H1 (cell line): ENCODE data around the gene CENPB. TPM values are rescaled to one million over a fixed set of nuclear protein-coding genes. Genes with fewer than 3 reads are reported as not detected.
A peak's percentile ranks its signal among the peaks of the same experiment; 100 is the strongest.

Experiments
- CTCF ChIA-PET: fragments of 300-600 bp; sonication (Branson Sonifier 250); formaldehyde crosslinking; loops from one replicate; lab custom pipeline; 2021; ENCODE audit not compliant: partially characterized antibody; lab: Charles Lee
- POLR2A ChIA-PET: fragments of 300-600 bp; sonication (Branson Sonifier 250); formaldehyde crosslinking; loops from one replicate; lab custom pipeline; 2021; ENCODE audit warnings: inconsistent platforms; ENCODE audit not compliant: partially characterized antibody; lab: Charles Lee
- DNase-seq, 2 experiments: peaks; one replicate each; pipeline versions ENCODE4 v3.0.0 to v3.0.0-alpha.2; 2010 to 2022; ENCODE audit warnings: low spot score in 2 of 2, low read depth in 1 of 2, mixed read lengths in 1 of 2
- FAIRE-seq: peaks from 2 replicates; lab custom pipeline; 2011; peaks lifted over from hg19 to GRCh38; lab: Jason Lieb, UNC
- H2AFZ ChIP-seq: 2 replicates; pipeline ENCODE4 v1.8.1; 2012; ENCODE audit warnings: low read length, inconsistent platforms
- H2AK5ac ChIP-seq: 2 replicates; pipeline ENCODE4 v1.6.1; 2013; ENCODE audit warnings: low read depth, low read length
- H2BK120ac ChIP-seq: replicated peaks from 2 replicates; pipeline ENCODE3; 2013; ENCODE audit warnings: low read depth, low read length, inconsistent platforms
- H2BK12ac ChIP-seq: 2 replicates; pipeline ENCODE4 v1.6.1; 2013; ENCODE audit warnings: low read depth, low read length
- H2BK15ac ChIP-seq: 2 replicates; pipeline ENCODE4 v1.6.1; 2013; ENCODE audit warnings: low read length
- H2BK20ac ChIP-seq: 2 replicates; pipeline ENCODE4 v1.6.1; 2013; ENCODE audit warnings: low read length
- H2BK5ac ChIP-seq: 2 replicates; pipeline ENCODE4 v1.6.1; 2013; ENCODE audit warnings: low read depth, low read length
- H3K14ac ChIP-seq: 2 replicates; pipeline ENCODE4 v1.6.1; 2013; ENCODE audit warnings: inconsistent platforms; ENCODE audit not compliant: insufficient read length
- H3K18ac ChIP-seq: 2 replicates; pipeline ENCODE4 v1.6.1; 2013; ENCODE audit warnings: low read length; ENCODE audit errors: extremely low read depth
- H3K23ac ChIP-seq: 2 replicates; pipeline ENCODE4 v1.6.1; 2013; ENCODE audit warnings: inconsistent platforms; ENCODE audit not compliant: insufficient read length
- H3K23me2 ChIP-seq: 2 replicates; pipeline ENCODE4 v1.6.1; 2013; ENCODE audit warnings: low read depth, low read length
- H3K27ac ChIP-seq: 2 replicates; pipeline ENCODE4 v1.6.1; 2011; ENCODE audit warnings: low read depth, low read length, inconsistent platforms
- H3K27me3 ChIP-seq, 4 experiments: replicated peaks in 1 of 4; 1 replicate in 1 of 4; 2 replicates in 3 of 4; pipeline versions ENCODE4 v1.6.1 to v1.8.1; 2011 to 2013; ENCODE audit warnings: low read length in 3 of 4, mild to moderate bottlenecking in 3 of 4, inconsistent platforms in 2 of 4, mixed read lengths in 2 of 4, moderate library complexity in 1 of 4; ENCODE audit not compliant: control insufficient read depth in 3 of 4, insufficient read depth in 3 of 4; ENCODE audit errors: extremely low read depth in 1 of 4
- H3K36me3 ChIP-seq, 4 experiments: 2 replicates each; pipeline versions ENCODE4 v1.6.1 to v1.8.1; 2011 to 2013; ENCODE audit warnings: mild to moderate bottlenecking in 4 of 4, low read length in 3 of 4, moderate library complexity in 2 of 4, control low read depth in 1 of 4, inconsistent platforms in 1 of 4; ENCODE audit not compliant: insufficient read depth in 4 of 4, control insufficient read depth in 2 of 4
- H3K4ac ChIP-seq: replicated peaks from 2 replicates; pipeline ENCODE3; 2013; ENCODE audit warnings: low read length, low read depth, mixed read lengths, inconsistent platforms; ENCODE audit not compliant: insufficient read length
- H3K4me1 ChIP-seq, 4 experiments: replicated peaks in 1 of 4; 1 replicate in 1 of 4; 2 replicates in 3 of 4; pipeline versions ENCODE4 v1.6.1 to v1.8.1; 2011 to 2013; ENCODE audit warnings: low read length in 3 of 4, inconsistent platforms in 2 of 4, mixed read lengths in 1 of 4; ENCODE audit not compliant: insufficient read depth in 4 of 4, control insufficient read depth in 3 of 4
- H3K4me2 ChIP-seq, 2 experiments: 2 replicates each; pipeline versions ENCODE4 v1.6.1 to v1.8.1; 2011 to 2013; ENCODE audit warnings: low read depth in 2 of 2, low read length in 2 of 2, control low read depth in 1 of 2, inconsistent platforms in 1 of 2, mild to moderate bottlenecking in 1 of 2; ENCODE audit not compliant: insufficient read depth in 1 of 2
- H3K4me3 ChIP-seq, 4 experiments: fragments of 200-600, 300-600 bp in 1 of 4; sonication (generic), shearing (Covaris generic), sonication (Bioruptor Twin) in 1 of 4; 2 replicates each; pipeline versions ENCODE4 v1.5.1 to v1.8.1; 2011 to 2016; ENCODE audit warnings: low read length in 4 of 4, low read depth in 3 of 4, control low read depth in 2 of 4, inconsistent platforms in 2 of 4, mild to moderate bottlenecking in 2 of 4, mixed read lengths in 1 of 4, moderate library complexity in 1 of 4; ENCODE audit not compliant: insufficient read depth in 2 of 4; ENCODE audit errors: extremely low read depth in 1 of 4
- H3K56ac ChIP-seq: replicated peaks from 2 replicates; pipeline ENCODE3; 2013; ENCODE audit warnings: low read depth, mild to moderate bottlenecking, mixed read lengths, low read length, inconsistent platforms; ENCODE audit not compliant: insufficient read length
- H3K79me1 ChIP-seq: 2 replicates; pipeline ENCODE4 v1.6.1; 2013; ENCODE audit warnings: low read depth, low read length, control low read depth
- H3K79me2 ChIP-seq, 2 experiments: 2 replicates each; pipeline versions ENCODE4 v1.6.1 to v1.8.1; 2012 to 2013; ENCODE audit warnings: low read length in 2 of 2, mild to moderate bottlenecking in 2 of 2, inconsistent platforms in 1 of 2; ENCODE audit not compliant: insufficient read depth in 2 of 2, control insufficient read depth in 1 of 2
- H3K9ac ChIP-seq, 4 experiments: replicated peaks in 1 of 4; 1 replicate in 1 of 4; 2 replicates in 3 of 4; pipeline versions ENCODE4 v1.6.1 to v1.8.1; 2011 to 2013; ENCODE audit warnings: low read depth in 3 of 4, low read length in 3 of 4, control low read depth in 2 of 4, mild to moderate bottlenecking in 2 of 4, moderate library complexity in 2 of 4, inconsistent platforms in 1 of 4; ENCODE audit errors: extremely low read depth in 1 of 4
- H3K9me3 ChIP-seq, 2 experiments: 2 replicates each; pipeline versions ENCODE4 v1.6.1 to v1.8.1; 2012 to 2013; ENCODE audit warnings: mild to moderate bottlenecking in 2 of 2, moderate library complexity in 2 of 2, control low read depth in 1 of 2, inconsistent platforms in 1 of 2, low read depth in 1 of 2, low read length in 1 of 2, mixed read lengths in 1 of 2; ENCODE audit not compliant: insufficient read depth in 2 of 2
- H4K20me1 ChIP-seq, 2 experiments: replicated peaks in 1 of 2; 2 replicates each; pipeline versions ENCODE3 to v1.8.1; 2011 to 2013; ENCODE audit warnings: inconsistent platforms in 2 of 2, low read length in 2 of 2, mild to moderate bottlenecking in 1 of 2; ENCODE audit not compliant: insufficient read depth in 2 of 2, control insufficient read depth in 1 of 2
- H4K5ac ChIP-seq: 2 replicates; pipeline ENCODE4 v1.6.1; 2013; ENCODE audit warnings: low read length, low read depth, mixed read lengths, inconsistent platforms; ENCODE audit not compliant: insufficient read length
- H4K8ac ChIP-seq: 2 replicates; pipeline ENCODE4 v1.8.0; 2013; ENCODE audit warnings: mild to moderate bottlenecking, moderate library complexity, low read length, inconsistent platforms; ENCODE audit not compliant: insufficient read depth; ENCODE audit errors: extremely low read depth
- H4K91ac ChIP-seq: replicated peaks from 2 replicates; pipeline ENCODE3; 2013; ENCODE audit warnings: low read length, mixed read lengths, inconsistent platforms; ENCODE audit not compliant: insufficient read length
- ATF2 ChIP-seq: IDR thresholded peaks from 2 replicates; pipeline ENCODE4 v1.6.1; 2012; ENCODE audit warnings: low read length, inconsistent platforms
- BACH1 ChIP-seq: IDR thresholded peaks from 2 replicates; pipeline ENCODE4 v1.6.1; 2012; ENCODE audit warnings: low read length, improper control_type of control experiment
- BRCA1 ChIP-seq: IDR thresholded peaks from 2 replicates; pipeline ENCODE4 v1.6.1; 2012; ENCODE audit warnings: low read depth, low read length, improper control_type of control experiment
- EP300 ChIP-seq, 2 experiments: IDR thresholded peaks; 1 replicate in 1 of 2; 2 replicates in 1 of 2; pipeline ENCODE4 v1.6.1; 2011 to 2012; ENCODE audit warnings: low read depth in 2 of 2, low read length in 2 of 2, mild to moderate bottlenecking in 2 of 2, borderline replicate concordance in 1 of 2, inconsistent platforms in 1 of 2, moderate library complexity in 1 of 2
- HDAC6 ChIP-seq: IDR thresholded peaks from one replicate; pipeline ENCODE4 v1.7.1; 2012; ENCODE audit warnings: low read depth, mild to moderate bottlenecking, inconsistent platforms, low read length, moderate library complexity
- JUN ChIP-seq: IDR thresholded peaks from 2 replicates; pipeline ENCODE4 v1.6.1; 2011; ENCODE audit warnings: low read depth, mild to moderate bottlenecking, improper control_type of control experiment, low read length
- KDM4A ChIP-seq: IDR thresholded peaks from one replicate; pipeline ENCODE4 v1.7.1; 2012; ENCODE audit warnings: low read depth, mild to moderate bottlenecking, moderate library complexity, low read length, inconsistent platforms; ENCODE audit not compliant: severe bottlenecking
- PHF8 ChIP-seq: fragments of 200-600 bp; sonication (generic); conservative IDR thresholded peaks from 2 replicates; pipeline ENCODE4 v1.7.1; 2012; ENCODE audit warnings: low read depth, mild to moderate bottlenecking, inconsistent platforms, low read length, moderate library complexity
- RBBP5 ChIP-seq: IDR thresholded peaks from 2 replicates; pipeline ENCODE4 v1.7.1; 2012; ENCODE audit warnings: low read depth, mild to moderate bottlenecking, inconsistent platforms, low read length, moderate library complexity, borderline replicate concordance
- TAF7 ChIP-seq: optimal IDR thresholded peaks from 2 replicates; pipeline ENCODE3; 2011; ENCODE audit warnings: low read depth, mild to moderate bottlenecking, inconsistent platforms, low read length, moderate library complexity, borderline replicate concordance
- WGBS, 2 experiments: shearing (Covaris generic) in 1 of 2; methylation state at CpG; one replicate each; pipeline versions ENCODE4 v1.1.6 to v1.1.7; 2013 to 2015; ENCODE audit warnings: low lambda C conversion rate in 2 of 2, mixed read lengths in 2 of 2, inconsistent platforms in 1 of 2, low coverage in 1 of 2, missing lambda C conversion rate in 1 of 2; ENCODE audit not compliant: insufficient replicate concordance in 2 of 2, insufficient coverage in 1 of 2, insufficient read length in 1 of 2; ENCODE audit errors: extremely low coverage in 1 of 2, missing lambda C conversion rate in 1 of 2; 5-methylcytosine and 5-hydroxymethylcytosine counted together
- polyA plus RNA-seq, 7 experiments: library from polyadenylated mRNA; depleted of rRNA in 3 of 7; stranded (reverse) in 5 of 7; unstranded in 2 of 7; fragments of >200 nt in 5 of 7; fragments of 200-250 nt in 2 of 7; gene quantifications; 1 replicate in 5 of 7; 2 replicates in 1 of 7; 4 replicates in 1 of 7; pipeline versions ENCODE4 v1.2.1 to v1.2.3, GENCODE V29; 2011 to 2013; ENCODE audit warnings: missing spikeins in 2 of 7, mixed read lengths in 2 of 7
- total RNA-seq: library from RNA; stranded (reverse); fragmentation: NEBNext Ultra II Directional; extraction: Animal tissue kit (Norgen Biotek cat#: 25700); gene quantifications from 2 replicates; pipeline ENCODE4 v1.2.1, GENCODE V29; 2021

The CENPB gene
- total and polyA plus RNA-seq, 2 of the 8 experiments (the other 6 are each of a cell fraction or from before 2014, with no cell fraction given): 17.7 to 51.6 TPM

- no peak for FAIRE-seq
- WGBS, 2 experiments: 3% methylated on average over 31 of the region's 35 CpGs; no CpG with 5 or more reads in 1 of the 2 experiments
- peak overlapping the region; percentile 13 to 87 (median 52) for H3K9ac ChIP-seq
- TF ChIP-seq KDM4A (peak; percentile 77), BRCA1 (peak; percentile 24; the same call in 1 of the 2 replicates), EP300 (IDR thresholded peaks at IDR 0.05; ENCODE audit: borderline replicate concordance in 1 of 2, low read depth in 2 of 2, low read length in 2 of 2) (no peak), JUN (no peak), RBBP5 (peak; percentile 78; the same call in 1 of the 2 replicates), HDAC6 (no peak), PHF8 (0 out of 2 replicates have a peak, but pooled peaks have one; percentile 46), TAF7 (no peak), BACH1 (no peak), ATF2 (no peak)
Observed at GRCh38 chr20:3786126-3786484, 435 bp downstream of the CENPB start.

More at GRCh38 chr20:3786126-3786484, 435 bp downstream of the CENPB start:
- Histone ChIP-seq H4K8ac (peak overlapping the region; percentile 54), H4K5ac (no peak overlapping the region), H3K4ac (no peak overlapping the region), H3K27me3 (peaks cover 0 to 3% (median 0%) of the 10 kb centered on the region in 4 experiments; a peak in 3 of 7 replicates), H2AK5ac (no peak overlapping the region), H2BK20ac (no peak overlapping the region), H3K9me3 (no peaks in the 10 kb centered on the region), H3K14ac (no peak overlapping the region), H3K23me2 (peaks cover 3% of the 10 kb centered on the region; the same call in 1 of the 2 replicates), H3K79me2 (peaks cover 0 to 10% of the 10 kb centered on the region in 2 experiments; a peak in 1 of 4 replicates), H3K4me3 (peak overlapping the region; percentile 42 to 69 (median 60)), H2BK15ac (0 out of 2 replicates have a peak overlapping the region, but pooled peaks have one; percentile 25), H3K27ac (no peak overlapping the region), H3K56ac (no peak overlapping the region), H2BK120ac (no peak overlapping the region), H3K4me1 (peaks cover 0 to 16% (median 6%) of the 10 kb centered on the region in 4 experiments; a peak in 6 of 7 replicates), H4K91ac (no peak overlapping the region), H3K79me1 (peaks cover 11% of the 10 kb centered on the region), H4K20me1 (peaks cover 7 to 11% of the 10 kb centered on the region in 2 experiments), H3K23ac (no peak overlapping the region), H2BK12ac (no peak overlapping the region), H3K18ac (peak overlapping the region; percentile 90; the same call in 1 of the 2 replicates), H2AFZ (0 out of 2 replicates have a peak overlapping the region, but pooled peaks have one; percentile 41), H2BK5ac (no peak overlapping the region), H3K4me2 (peak overlapping the region; percentile 75 to 98), H3K36me3 (peaks cover 0 to 5% (median 0%) of the 10 kb centered on the region in 4 experiments; a peak in 2 of 8 replicates)
- POLR2A ChIA-PET: interaction anchor here (0.5 to 3.9 kb wide), 9 partner anchors 9 to 109 kb away, joined by 3 to 20 read pairs (median 4); partner anchors contain the start of genes ADISSP and AP5S1
- DNase-seq: peak in 1 of 2 experiments; percentile 70
- CTCF ChIA-PET: interaction anchor here (0.9 to 9.5 kb wide), 15 partner anchors 8 to 286 kb away, joined by 3 to 128 read pairs (median 4); partner anchors contain the start of genes ADISSP and AP5S1
